Measurements from ENCODE around the gene TAL2. TPM values are rescaled to one million over a fixed set of nuclear protein-coding genes. Genes with fewer than 3 reads are reported as not detected.

The TAL2 gene
- total RNA-seq, 1 experiment from 2014 or later = not detected

GRCh38 chr9:105667867-105668266 lies 5.6 kb downstream of the TAL2 start:
- CTCF ChIA-PET = interaction anchor here (0.6 to 1.5 kb wide), 3 partner anchors 13 to 241 kb away, joined by 3 read pairs; no protein-coding TSS in a partner anchor
- no TSS peak for BruUV-seq (replicated peaks)
- no peak for TF ChIP-seq CTCF (IDR thresholded peaks at IDR 0.05; ENCODE audit: unreplicated experiment)
- H3K9me3 Mint-ChIP-seq (ENCODE audit: unreplicated experiment) = no peaks in the 10 kb centered on the region
- H3K27me3 Mint-ChIP-seq (ENCODE audit: insufficient read depth, unreplicated experiment) = peaks cover 13% of the 10 kb centered on the region
- POLR2A ChIA-PET = no interaction called here
- H3K27ac Mint-ChIP-seq (ENCODE audit: low read depth, unreplicated experiment) = no peak overlapping the region
- intact Hi-C loops (cut with micrococcal nuclease) = no loop called here
- H3K4me3 Mint-ChIP-seq (ENCODE audit: unreplicated experiment) = no peak overlapping the region
- no peak for DNase-seq (ENCODE audit: unreplicated experiment)
- no peaks in the 10 kb centered on the region for H3K36me3 Mint-ChIP-seq (ENCODE audit: insufficient read depth, unreplicated experiment)
- H3K4me1 Mint-ChIP-seq (ENCODE audit: insufficient read depth, unreplicated experiment) = no peaks in the 10 kb centered on the region

GRCh38 chr9:105670315-105670714 lies 8.1 kb downstream of the TAL2 start:
- H3K4me3 Mint-ChIP-seq (ENCODE audit: unreplicated experiment) = no peak overlapping the region
- no peak overlapping the region for H3K27ac Mint-ChIP-seq (ENCODE audit: low read depth, unreplicated experiment)
- peaks cover 13% of the 10 kb centered on the region for H3K27me3 Mint-ChIP-seq (ENCODE audit: insufficient read depth, unreplicated experiment)
- H3K4me1 Mint-ChIP-seq (ENCODE audit: insufficient read depth, unreplicated experiment) = no peaks in the 10 kb centered on the region
- H3K9me3 Mint-ChIP-seq (ENCODE audit: unreplicated experiment) = no peaks in the 10 kb centered on the region
- CTCF ChIA-PET = interaction anchor here (0.6 to 0.9 kb wide), 4 partner anchors 12 to 48 kb away, joined by 3 read pairs; no protein-coding TSS in a partner anchor
- intact Hi-C loops (cut with micrococcal nuclease) = no loop called here
- TF ChIP-seq CTCF (IDR thresholded peaks at IDR 0.05; ENCODE audit: unreplicated experiment) = no peak
- BruUV-seq (replicated peaks) = no TSS peak
- no peak for DNase-seq (ENCODE audit: unreplicated experiment)
- no peaks in the 10 kb centered on the region for H3K36me3 Mint-ChIP-seq (ENCODE audit: insufficient read depth, unreplicated experiment)
- POLR2A ChIA-PET = interaction anchor here (0.5 kb wide), 1 partner anchor 21 kb away, joined by 3 read pairs; no protein-coding TSS in a partner anchor

DNA sequence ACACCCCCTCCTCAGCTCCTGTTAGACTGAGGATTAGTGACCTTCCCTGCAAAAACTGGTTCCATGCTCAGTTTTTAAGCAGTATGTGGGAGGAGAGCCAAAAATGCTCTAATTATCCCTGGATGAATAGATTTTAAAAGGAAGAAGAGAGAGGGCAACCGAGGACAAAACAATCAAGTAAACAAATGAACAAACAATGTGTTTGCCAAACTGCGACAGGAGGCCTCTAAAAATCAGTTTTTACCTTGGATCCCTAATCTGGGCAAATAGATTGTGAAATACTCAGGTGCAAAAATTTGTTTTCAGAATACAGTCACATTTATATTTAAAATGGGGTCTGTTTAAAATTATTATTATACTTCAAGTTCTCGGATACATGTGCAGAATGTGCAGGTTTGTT lies 8.5 kb downstream of the TAL2 start:
- no peak for DNase-seq (ENCODE audit: unreplicated experiment)
- H3K4me3 Mint-ChIP-seq (ENCODE audit: unreplicated experiment) = no peak overlapping the region
- peaks cover 13% of the 10 kb centered on the region for H3K27me3 Mint-ChIP-seq (ENCODE audit: insufficient read depth, unreplicated experiment)
- H3K27ac Mint-ChIP-seq (ENCODE audit: low read depth, unreplicated experiment) = no peak overlapping the region
- no TSS peak for BruUV-seq (replicated peaks)
- POLR2A ChIA-PET = no interaction called here
- TF ChIP-seq CTCF (IDR thresholded peaks at IDR 0.05; ENCODE audit: unreplicated experiment) = no peak
- intact Hi-C loops (cut with micrococcal nuclease) = no loop called here
- no peaks in the 10 kb centered on the region for H3K4me1 Mint-ChIP-seq (ENCODE audit: insufficient read depth, unreplicated experiment)
- no peaks in the 10 kb centered on the region for H3K36me3 Mint-ChIP-seq (ENCODE audit: insufficient read depth, unreplicated experiment)
- no peaks in the 10 kb centered on the region for H3K9me3 Mint-ChIP-seq (ENCODE audit: unreplicated experiment)
- CTCF ChIA-PET = interaction anchor here (0.9 kb wide), 1 partner anchor 47 kb away, joined by 3 read pairs; no protein-coding TSS in a partner anchor

- H3K4me3 Mint-ChIP-seq (ENCODE audit: unreplicated experiment) = no peak overlapping the region
- no peaks in the 10 kb centered on the region for H3K4me1 Mint-ChIP-seq (ENCODE audit: insufficient read depth, unreplicated experiment)
- no peaks in the 10 kb centered on the region for H3K27me3 Mint-ChIP-seq (ENCODE audit: insufficient read depth, unreplicated experiment)
- intact Hi-C loops (cut with micrococcal nuclease) = no loop called here
- H3K9me3 Mint-ChIP-seq (ENCODE audit: unreplicated experiment) = no peaks in the 10 kb centered on the region
- POLR2A ChIA-PET = interaction anchor here (0.6 to 0.7 kb wide), 2 partner anchors 11 to 53 kb away, joined by 3 read pairs; no protein-coding TSS in a partner anchor
- no peak for DNase-seq (ENCODE audit: unreplicated experiment)
- CTCF ChIA-PET = interaction anchor here (0.6 kb wide), 2 partner anchors 46 to 112 kb away, joined by 3 to 4 read pairs; no protein-coding TSS in a partner anchor
- no peaks in the 10 kb centered on the region for H3K36me3 Mint-ChIP-seq (ENCODE audit: insufficient read depth, unreplicated experiment)
- TF ChIP-seq CTCF (IDR thresholded peaks at IDR 0.05; ENCODE audit: unreplicated experiment) = no peak
- H3K27ac Mint-ChIP-seq (ENCODE audit: low read depth, unreplicated experiment) = no peak overlapping the region
- BruUV-seq (replicated peaks) = no TSS peak
These were observed 10.5 kb downstream of the TAL2 start for GRCh38 chr9:105672711-105673234.
